KOPT-K1 (cell line): ENCODE results near the gene ARL8A.
"Not testable (repeated sequence)": the region's sequence is repeated elsewhere in the genome, so short reads cannot be mapped to it uniquely, and the experiment has no call there.

Source experiments
- H3K27ac ChIP-seq: fragments of 200-600 bp; sonication (generic); 2 replicates; pipeline ENCODE4 v1.5.1; 2016; ENCODE audit warnings: antibody characterized with exemption, mild to moderate bottlenecking, low read depth, low read length; ENCODE audit not compliant: poor library complexity, severe bottlenecking
- H3K36me3 ChIP-seq: fragments of 200-600 bp; sonication (generic); 2 replicates; pipeline ENCODE4 v1.5.1; 2017; ENCODE audit warnings: antibody characterized with exemption, mild to moderate bottlenecking, low read length, moderate library complexity; ENCODE audit not compliant: insufficient read depth
- H3K9me3 ChIP-seq: fragments of 200-600 bp; sonication (generic); 2 replicates; pipeline ENCODE4 v1.5.1; 2017; ENCODE audit warnings: antibody characterized with exemption, low read length, mild to moderate bottlenecking; ENCODE audit not compliant: insufficient read depth, poor library complexity, severe bottlenecking

Gene ARL8A

DNA sequence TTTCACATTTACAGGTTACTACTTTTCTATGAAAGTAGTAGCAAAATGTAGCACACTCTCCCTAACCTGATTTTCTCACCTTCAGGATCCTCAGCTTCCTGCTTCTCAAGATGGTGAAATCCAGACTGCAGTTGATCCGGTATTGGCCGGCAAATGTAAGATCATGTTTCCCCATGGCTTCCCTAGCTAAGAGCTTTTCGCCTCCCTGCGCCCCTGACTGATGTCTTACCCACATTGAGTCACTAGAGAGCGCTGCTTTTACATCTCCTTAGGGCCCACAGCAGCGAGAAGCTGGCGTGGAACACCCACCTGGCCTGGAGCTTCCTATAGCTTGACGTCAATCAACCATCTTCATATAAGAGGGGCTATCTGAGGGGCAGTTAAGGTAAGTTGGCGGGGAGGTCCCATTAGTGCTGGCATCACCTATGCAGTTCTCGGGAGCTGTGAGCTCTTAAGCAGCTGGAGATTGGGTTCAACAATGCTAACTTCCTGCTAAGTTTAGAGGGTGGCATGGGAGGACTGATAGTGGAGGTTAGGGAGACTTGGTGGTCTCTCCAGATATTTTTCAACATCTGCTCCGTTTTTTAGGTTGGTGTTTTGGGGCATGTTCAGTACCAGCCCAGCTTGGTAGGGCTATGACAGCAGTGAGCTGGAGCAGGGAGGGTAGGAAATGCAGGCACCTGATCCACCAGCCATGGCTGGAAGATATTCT, 10.4 kb upstream of the ARL8A start:
- H3K9me3 ChIP-seq = no peaks in the 10 kb centered on the region
- H3K27ac ChIP-seq = peak overlapping the region; percentile 8
- peaks cover 97% of the 10 kb centered on the region for H3K36me3 ChIP-seq

DNA sequence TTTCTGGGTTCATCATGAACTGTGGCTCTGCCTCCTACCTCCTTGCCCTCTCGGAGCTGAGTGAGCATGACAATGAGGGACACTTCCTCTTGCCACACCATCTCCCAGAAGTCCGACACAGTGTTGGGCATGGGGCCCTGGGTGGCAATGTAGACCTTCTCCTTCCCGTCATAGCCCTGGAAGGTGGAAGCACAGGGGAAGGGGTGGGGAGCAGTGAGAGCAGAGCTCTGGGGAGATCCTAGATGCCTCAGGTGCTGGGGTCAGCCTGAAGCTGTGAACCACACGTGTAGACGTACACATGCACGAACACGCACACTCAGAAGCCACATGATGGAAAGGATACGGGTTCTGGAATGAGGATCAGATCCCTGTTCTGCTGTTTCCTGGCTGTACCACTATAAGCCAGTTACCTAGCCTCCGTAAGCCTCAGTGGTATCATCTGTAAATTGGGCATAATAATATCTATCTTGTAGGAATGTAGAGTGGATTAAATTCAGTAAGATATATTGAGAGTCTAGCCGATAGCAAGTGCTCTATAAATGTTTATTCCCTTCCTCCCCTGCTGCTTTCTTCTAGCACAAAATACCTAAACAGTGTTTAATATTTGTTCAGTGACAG, 9.7 kb upstream of the ARL8A start:
- Histone ChIP-seq H3K36me3 (peaks cover 100% of the 10 kb centered on the region), H3K9me3 (no peaks in the 10 kb centered on the region), H3K27ac (no peak overlapping the region)

DNA sequence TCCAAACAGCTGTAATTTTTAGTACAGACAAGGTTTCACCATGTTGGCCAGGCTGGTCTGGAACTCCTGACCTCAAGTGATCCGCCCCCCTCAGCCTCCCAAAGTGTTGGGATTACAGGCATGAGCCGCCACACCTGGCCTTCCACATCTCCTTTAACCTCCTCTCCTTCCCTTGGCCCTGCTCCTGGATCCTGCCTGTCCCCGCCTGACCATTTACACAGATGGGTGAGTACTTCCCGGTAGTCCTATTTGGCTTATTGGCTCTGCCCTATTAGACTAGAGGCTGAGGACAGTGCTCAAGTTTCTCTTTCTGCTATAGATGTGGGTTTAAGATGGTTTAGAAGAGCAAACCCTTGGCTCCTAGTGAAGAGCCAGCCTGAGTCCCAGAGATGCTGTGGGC, 8.7 kb upstream of the ARL8A start:
- Histone ChIP-seq H3K9me3 (no peaks in the 10 kb centered on the region), H3K36me3 (peaks cover 100% of the 10 kb centered on the region), H3K27ac (no peak overlapping the region)

DNA sequence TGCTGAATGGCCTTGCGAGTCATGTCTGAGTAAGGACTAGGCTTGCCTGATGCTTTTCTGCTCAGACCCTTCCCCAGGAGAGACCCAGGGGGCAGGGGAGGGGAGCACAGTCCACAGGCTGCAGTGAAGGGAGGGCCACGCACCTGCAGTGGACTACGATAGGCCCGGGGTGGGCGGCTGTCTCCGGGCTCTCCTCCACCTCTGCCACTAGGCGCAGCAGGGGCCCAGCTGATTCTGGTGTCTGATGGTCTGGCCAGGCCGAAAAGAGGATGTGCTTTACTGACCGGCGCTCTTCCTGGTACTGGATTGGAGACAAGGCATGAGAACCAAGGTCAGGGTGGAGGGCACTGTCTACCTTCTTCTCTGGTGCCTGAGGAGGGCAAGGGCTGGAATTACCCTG, 7.9 kb upstream of the ARL8A start:
- Histone ChIP-seq H3K36me3 (peaks cover 100% of the 10 kb centered on the region), H3K27ac (no peak overlapping the region), H3K9me3 (no peaks in the 10 kb centered on the region)

DNA sequence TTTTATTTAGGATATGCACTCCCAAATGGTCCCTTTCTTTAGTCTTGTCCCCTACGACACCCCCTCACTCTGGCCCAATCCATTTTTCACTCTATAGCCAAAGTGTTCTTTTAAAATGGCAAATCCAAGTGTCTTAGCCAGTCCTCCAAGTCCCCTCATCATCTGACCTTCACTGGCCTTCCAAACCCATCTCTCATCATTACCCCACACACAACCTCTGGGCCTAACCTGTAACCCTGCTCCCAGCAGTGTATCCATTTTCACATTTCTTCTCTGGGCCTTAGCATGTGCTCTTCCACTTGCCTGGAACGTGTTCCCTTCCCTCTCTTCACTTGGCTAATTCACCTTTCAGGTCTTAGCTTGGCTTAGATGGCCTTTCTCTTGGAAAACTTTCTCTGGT, 6.5 kb upstream of the ARL8A start:
- no peaks in the 10 kb centered on the region for H3K9me3 ChIP-seq
- peaks cover 99% of the 10 kb centered on the region for H3K36me3 ChIP-seq
- no peak overlapping the region for H3K27ac ChIP-seq

DNA sequence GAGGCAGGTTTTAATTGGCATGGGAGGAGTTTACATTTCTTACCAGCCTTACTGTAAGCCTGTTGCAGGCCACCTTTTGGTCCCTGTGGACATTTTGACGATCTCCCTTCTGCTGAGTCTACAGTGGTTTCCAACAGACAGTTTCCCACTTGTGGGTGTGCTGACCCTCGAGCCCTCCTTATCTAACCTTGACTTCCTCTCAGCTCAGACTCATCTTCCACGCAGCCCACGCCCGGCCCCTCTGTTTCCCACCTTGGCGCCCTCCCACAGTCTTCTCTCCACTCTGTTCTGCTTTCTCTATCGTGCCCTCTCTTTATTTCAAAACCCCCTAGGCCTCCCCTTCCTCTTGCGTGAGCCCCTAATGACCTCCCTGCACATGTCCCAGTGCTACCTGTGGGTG, 6.1 kb upstream of the ARL8A start:
- H3K9me3 ChIP-seq = no peaks in the 10 kb centered on the region
- H3K27ac ChIP-seq = no peak overlapping the region
- H3K36me3 ChIP-seq = peaks cover 94% of the 10 kb centered on the region

DNA sequence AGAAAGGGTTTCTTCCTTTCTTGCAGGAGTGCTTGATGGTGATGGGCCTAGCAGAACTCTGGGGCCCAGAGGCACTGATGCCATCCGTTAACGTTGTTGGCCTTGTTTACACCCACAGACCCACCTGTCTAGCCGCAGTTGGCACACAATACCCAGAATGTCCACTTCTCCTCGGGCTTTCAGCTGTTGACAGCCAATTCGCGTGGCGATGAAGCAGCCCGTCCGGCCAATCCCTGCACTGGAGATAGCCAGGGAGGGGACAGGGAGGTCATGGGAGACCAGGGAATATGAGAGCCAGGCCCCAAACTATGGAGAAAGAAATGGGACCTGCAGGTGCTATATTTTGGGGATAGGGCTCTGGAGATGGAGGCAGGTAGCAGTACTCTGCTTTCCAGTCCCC, 5.7 kb upstream of the ARL8A start:
- Histone ChIP-seq H3K27ac (no peak overlapping the region), H3K9me3 (no peaks in the 10 kb centered on the region), H3K36me3 (peaks cover 90% of the 10 kb centered on the region)

DNA sequence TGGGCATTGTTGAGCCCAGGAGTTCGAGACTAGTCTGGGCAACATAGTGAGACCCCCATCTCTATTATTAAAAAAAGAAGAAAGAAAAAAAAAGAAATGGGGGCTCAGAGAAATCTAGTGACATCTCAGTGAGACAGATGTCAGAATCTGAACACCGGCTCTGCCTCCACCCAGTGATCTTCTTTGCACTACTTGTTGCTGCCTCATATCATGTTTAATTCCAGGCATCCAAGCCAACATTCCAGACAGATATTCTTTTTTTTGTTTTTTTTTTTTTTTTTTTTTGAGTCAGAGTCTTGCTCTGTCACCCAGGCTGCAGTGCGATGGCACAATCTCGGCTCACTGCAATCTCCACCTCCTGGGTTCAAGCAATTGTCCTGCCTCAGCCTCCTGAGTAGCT, 5.0 kb upstream of the ARL8A start:
- peaks cover 84% of the 10 kb centered on the region for H3K36me3 ChIP-seq
- no peaks in the 10 kb centered on the region for H3K9me3 ChIP-seq

DNA sequence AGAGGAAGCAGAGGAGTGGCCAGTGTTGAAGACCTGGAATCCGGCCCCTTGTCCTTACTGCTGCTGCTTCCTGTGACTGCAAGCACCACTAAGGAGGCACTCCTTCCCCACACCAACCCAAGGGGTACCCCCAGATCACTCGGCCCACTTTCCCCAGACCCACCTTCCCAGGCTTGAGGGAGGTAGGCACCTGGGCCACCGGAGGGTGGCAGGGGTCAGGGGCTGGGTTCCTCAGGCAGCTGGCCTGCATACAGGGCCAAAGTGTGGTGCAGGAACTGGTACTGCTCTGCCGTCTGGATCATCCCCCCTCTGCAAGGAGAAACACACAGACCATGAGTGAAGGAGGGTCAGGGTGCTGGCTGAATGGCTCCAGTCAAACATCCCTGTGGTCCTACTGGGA, 3.9 kb upstream of the ARL8A start:
- H3K9me3 ChIP-seq = no peaks in the 10 kb centered on the region
- no peak overlapping the region for H3K27ac ChIP-seq
- peaks cover 72% of the 10 kb centered on the region for H3K36me3 ChIP-seq

More for the DNA sequence above, 5.0 kb upstream of the ARL8A start:
- no peak overlapping the region for H3K27ac ChIP-seq

DNA sequence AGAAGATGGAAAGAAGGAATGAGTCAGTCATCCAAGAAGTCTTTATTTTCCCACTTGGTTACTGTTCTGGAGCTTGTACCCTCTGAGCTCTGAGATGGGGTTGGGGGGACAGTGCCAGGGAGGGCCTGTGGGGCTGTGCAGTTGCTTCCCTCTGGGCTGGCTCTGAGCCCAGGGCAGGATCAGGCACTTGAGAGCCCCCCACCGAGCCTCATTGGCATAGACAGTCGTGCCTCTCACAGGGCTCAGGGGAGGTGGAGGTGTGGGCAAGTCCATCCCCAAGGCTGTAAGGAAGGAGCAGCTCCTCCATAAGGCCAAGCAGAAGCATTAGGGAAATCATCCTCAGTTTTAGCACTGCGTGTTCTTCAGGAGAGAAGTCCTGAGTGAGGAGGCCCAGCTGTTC, 2.5 kb upstream of the ARL8A start:
- no peaks in the 10 kb centered on the region for H3K9me3 ChIP-seq
- no peak overlapping the region for H3K27ac ChIP-seq
- H3K36me3 ChIP-seq = peaks cover 58% of the 10 kb centered on the region

DNA sequence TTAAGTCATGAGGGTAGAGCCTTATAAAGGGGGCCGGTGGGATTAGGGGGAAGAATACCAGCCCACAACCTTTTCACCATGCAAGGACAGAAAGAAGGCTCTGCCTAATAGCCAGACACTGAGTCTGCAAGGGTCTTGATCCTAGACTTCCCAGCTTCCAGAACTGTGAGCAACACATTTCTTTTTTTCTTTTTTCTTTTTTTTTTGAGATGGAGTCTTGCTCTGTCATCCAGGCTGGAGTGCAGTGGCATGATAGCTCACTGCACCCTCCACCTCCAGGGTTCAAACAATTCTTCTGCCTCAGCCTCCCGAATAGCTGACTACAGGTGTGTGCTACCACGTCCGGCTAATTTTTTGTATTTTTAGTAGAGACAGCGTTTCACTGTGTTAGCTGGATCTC, 1.7 kb upstream of the ARL8A start:
- H3K27ac ChIP-seq = no peak overlapping the region
- H3K9me3 ChIP-seq = no peaks in the 10 kb centered on the region
- peaks cover 51% of the 10 kb centered on the region for H3K36me3 ChIP-seq

DNA sequence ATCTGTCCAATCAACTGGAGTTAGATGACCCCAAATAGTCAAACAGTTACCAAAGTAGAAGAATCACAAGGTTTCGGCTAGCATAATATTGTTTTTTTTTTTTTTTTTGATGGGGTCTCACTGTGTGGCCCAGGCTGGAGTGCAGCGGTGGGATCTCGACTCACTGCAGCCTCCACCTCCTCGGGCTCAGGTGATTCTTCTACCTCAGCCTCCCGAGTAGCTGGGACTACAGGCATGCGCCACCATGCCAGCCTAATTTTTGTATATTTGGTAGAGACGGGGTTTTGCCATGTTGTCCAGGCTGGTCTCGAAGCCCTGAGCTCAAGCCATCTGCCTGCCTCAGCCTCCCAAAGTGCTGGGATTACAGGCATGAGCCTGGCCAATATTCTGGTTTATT, 1.2 kb upstream of the ARL8A start:
- H3K36me3 ChIP-seq = peaks cover 50% of the 10 kb centered on the region
- not testable (repeated sequence) for H3K27ac ChIP-seq, H3K9me3 ChIP-seq

DNA sequence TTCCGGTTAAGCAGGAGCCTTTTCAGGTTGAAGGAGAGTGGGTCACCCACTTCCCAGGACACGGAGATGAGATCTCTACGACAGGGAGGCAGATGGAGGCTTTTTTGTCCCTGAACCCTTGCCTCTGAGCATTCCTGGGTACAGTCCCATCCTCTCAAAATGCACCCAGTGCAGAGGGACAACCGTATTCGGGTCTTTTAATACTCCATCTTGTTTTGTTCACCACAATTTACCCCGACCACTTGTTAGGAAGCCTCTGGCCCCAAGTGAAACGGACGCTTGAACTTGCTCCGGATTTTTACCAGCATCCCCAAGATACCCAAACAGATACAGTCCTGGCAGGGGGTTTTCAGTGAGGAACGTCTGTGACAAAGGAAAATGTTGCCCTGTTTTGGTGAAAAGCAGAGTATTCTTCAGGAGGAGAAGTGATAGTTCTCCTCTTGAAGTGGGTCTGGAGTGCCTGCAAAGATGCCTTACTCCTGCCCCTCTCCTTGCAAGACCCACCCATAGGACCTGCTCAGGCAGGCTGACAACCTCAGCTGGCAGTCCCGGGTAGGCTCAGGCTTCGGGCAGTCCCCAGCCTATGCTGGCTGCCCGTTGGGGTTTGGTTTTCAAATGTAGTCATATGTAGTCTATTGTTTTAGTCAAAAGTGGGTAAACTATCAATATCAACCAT, 669 bp upstream of the ARL8A start:
- H3K27ac ChIP-seq = peak overlapping the region; percentile 82
- peaks cover 49% of the 10 kb centered on the region for H3K36me3 ChIP-seq
- H3K9me3 ChIP-seq = no peaks in the 10 kb centered on the region

DNA sequence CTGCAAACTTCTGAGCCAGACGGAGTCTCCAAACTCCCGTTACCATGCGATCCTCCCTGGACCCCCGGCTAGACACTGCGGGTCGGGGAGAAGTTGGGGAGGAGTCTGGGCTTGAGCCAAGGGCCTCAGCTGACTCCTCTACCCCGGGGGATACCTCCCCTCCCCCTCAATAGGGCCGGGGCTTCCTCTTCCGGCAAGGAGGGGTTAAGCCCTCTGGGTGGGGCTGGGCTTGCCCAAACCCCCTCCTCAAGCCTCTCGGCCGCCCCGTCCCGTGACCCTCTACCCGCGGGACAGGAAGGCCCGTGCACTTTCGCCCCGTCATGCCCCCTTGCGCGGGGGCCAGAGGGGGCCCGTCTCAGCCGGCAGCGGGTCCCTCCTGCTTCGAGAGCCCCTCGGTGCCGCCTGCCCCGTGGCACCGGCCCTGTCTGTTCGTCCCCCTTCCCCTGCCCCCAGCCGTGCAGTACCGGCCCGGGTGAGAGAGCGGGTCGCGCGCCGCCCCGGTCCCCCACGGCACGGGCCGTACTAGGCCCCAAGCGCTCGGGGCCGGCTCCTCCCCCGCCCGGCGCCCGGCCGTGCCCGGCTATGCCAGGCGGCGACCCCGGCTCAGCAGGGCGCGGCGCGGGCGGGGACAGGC, 652 bp downstream of the ARL8A start:
- Histone ChIP-seq H3K27ac (peak overlapping the region; percentile 82), H3K36me3 (peaks cover 36% of the 10 kb centered on the region), H3K9me3 (no peaks in the 10 kb centered on the region)

DNA sequence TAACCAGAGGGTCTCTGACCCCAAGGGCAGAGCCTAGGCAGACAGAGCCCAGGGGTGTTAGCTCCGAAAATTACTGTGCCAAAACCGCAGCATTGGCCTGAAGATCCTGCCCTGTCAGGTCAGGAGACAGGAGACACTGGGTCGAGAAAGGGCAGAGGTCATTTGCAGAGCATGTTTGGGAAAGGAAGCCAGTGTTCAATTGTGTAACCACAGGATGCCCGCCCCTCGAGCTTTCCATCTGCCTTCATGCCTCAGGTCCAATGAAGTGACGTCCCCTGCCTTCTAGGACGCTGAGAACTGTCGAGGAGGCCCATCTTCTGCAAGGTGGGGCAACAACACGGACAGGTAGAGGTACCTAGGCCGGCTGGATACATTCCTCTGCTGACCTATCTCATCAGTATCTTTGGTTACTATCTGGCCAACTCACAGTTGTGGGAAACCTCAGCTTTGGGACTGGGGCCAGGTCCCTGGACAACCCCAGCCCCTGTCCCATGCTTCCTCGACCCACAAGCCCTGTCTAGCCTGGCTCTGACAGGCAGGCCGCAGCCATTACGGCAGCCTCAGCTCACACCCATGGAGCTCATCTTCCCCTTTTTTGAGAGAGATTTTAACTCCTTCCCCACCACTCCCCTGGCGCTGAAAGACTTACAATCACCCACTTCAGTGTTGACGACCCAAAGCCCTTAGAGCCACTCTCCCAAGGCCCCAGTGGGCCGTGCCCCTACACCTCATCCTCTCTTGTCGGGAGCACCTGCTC, 1.3 kb downstream of the ARL8A start:
- peak overlapping the region; percentile 82 for H3K27ac ChIP-seq
- peaks cover 34% of the 10 kb centered on the region for H3K36me3 ChIP-seq
- H3K9me3 ChIP-seq = no peaks in the 10 kb centered on the region
